ENCODE measurements around the gene LRRC8D.

DNA sequence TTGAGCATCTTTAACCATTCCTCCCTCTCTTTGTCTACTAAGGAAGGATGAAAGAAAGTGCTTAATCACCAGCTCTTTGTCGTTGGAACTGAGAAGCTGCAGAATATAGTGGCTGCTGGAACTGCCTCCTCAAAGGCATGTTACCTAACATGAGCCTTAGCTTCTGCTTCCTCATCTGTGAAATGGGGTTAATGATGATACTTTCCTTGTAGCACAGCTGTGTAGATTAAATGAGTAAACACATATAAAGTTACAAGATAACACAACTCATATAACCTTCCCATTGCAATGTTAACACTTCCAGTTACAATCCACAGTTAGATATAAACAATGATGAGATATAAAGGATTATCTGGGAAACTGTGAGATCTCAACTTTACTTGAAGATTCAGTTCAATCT is 125.7 kb downstream of the LRRC8D start:
- TF ChIP-seq, protein P1, sequence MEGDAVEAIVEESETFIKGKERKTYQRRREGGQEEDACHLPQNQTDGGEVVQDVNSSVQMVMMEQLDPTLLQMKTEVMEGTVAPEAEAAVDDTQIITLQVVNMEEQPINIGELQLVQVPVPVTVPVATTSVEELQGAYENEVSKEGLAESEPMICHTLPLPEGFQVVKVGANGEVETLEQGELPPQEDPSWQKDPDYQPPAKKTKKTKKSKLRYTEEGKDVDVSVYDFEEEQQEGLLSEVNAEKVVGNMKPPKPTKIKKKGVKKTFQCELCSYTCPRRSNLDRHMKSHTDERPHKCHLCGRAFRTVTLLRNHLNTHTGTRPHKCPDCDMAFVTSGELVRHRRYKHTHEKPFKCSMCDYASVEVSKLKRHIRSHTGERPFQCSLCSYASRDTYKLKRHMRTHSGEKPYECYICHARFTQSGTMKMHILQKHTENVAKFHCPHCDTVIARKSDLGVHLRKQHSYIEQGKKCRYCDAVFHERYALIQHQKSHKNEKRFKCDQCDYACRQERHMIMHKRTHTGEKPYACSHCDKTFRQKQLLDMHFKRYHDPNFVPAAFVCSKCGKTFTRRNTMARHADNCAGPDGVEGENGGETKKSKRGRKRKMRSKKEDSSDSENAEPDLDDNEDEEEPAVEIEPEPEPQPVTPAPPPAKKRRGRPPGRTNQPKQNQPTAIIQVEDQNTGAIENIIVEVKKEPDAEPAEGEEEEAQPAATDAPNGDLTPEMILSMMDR (IDR thresholded peaks at IDR 0.05): no peak
- TF ChIP-seq POLR2A (IDR thresholded peaks at IDR 0.05) (no peak), EP300 (IDR thresholded peaks at IDR 0.05) (no peak)

All from ovary (tissue), 3 donors.